Renal pelvis (tissue), 4 donors: ENCODE results near the gene KCNMB2. TPM values are rescaled to one million over a fixed set of nuclear protein-coding genes. Genes with fewer than 3 reads are reported as not detected.
"Not testable (repeated sequence)": the region's sequence is repeated elsewhere in the genome, so short reads cannot be mapped to it uniquely, and the experiment has no call there.

Experiments used
- DNase-seq: peaks from one replicate; pipeline ENCODE4 v3.0.0-alpha.2; 2013
- polyA plus RNA-seq, 3 donors: library from polyadenylated mRNA; unstranded; fragments of 120-200 nt; gene quantifications; one replicate each; pipeline ENCODE4 v1.2.1, GENCODE V29; 2013; ENCODE audit not compliant: insufficient read length in 3 of 3

The KCNMB2 gene
- polyA plus RNA-seq, 3 donors, result 22.3 to 24.1 (median 23.4) TPM

GRCh38 chr3:178851564-178851963, 315.3 kb downstream of the KCNMB2 start:
- DNase-seq, result no peak

- no peak for DNase-seq
Observed at GRCh38 chr3:178856804-178857203, 320.6 kb downstream of the KCNMB2 start.

- DNase-seq, result no peak
Observed at GRCh38 chr3:178859386-178859785, 323.1 kb downstream of the KCNMB2 start.

- DNase-seq, result not testable (repeated sequence)
Observed at GRCh38 chr3:178859900-178860436, 323.7 kb downstream of the KCNMB2 start.

- DNase-seq, result no peak
Observed at GRCh38 chr3:178868681-178869080, 332.4 kb downstream of the KCNMB2 start.

GRCh38 chr3:178870085-178870484, 333.8 kb downstream of the KCNMB2 start:
- no peak for DNase-seq

- no peak for DNase-seq
Observed at GRCh38 chr3:178875157-178875556, 338.9 kb downstream of the KCNMB2 start.

- DNase-seq, result no peak
Observed at GRCh38 chr3:178875836-178876235, 339.6 kb downstream of the KCNMB2 start.

GRCh38 chr3:178880274-178880673, 344.0 kb downstream of the KCNMB2 start:
- no peak for DNase-seq
